HG02588 (cell line): ENCODE data around the gene SPAG16.

Experiments
- ATAC-seq: cut with Tn5 transposase; IDR thresholded peaks from one replicate; pipeline ENCODE4 v1.9.1; 2021; ENCODE audit warnings: mild to moderate bottlenecking, moderate library complexity; ENCODE audit not compliant: unreplicated experiment

SPAG16 gene

DNA sequence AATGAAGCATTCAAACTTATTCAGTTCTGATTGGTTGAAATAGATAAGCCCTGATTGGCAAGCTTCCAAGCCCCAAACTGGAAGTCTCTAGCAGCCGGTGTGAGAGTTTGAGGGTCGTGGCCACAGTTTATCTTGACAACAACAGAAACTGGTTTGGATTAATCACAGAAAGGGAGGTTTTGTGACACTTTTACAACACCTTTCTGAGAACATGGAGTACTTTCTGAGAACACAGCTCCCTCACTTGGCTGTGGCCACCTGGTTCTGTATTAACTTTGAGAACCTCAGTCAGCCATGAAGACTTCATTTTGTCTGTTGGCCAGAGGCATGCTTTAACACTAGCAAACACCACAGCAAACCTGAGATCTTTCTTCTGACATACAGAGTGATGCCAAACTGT, 845.9 kb downstream of the SPAG16 start:
- ATAC-seq = no peak

DNA sequence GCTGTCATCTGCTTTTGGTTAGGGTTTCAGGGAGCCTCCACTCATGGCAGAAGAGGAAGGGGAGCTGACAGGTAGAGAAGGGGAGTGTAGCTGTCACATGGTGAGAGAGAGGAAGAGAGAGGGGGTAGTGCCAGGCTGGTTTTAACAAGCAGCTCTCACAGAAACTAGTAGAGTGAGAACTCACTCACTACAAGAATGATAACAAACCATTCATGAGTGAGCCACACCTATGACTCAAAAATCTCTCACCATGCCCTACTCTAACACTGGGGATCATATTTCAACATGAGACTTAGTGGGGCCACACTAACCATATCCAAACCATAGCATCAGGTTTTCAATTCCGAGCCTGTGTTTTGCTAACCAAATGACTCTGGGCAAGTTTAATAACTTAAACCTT, 851.7 kb downstream of the SPAG16 start:
- ATAC-seq = no peak

DNA sequence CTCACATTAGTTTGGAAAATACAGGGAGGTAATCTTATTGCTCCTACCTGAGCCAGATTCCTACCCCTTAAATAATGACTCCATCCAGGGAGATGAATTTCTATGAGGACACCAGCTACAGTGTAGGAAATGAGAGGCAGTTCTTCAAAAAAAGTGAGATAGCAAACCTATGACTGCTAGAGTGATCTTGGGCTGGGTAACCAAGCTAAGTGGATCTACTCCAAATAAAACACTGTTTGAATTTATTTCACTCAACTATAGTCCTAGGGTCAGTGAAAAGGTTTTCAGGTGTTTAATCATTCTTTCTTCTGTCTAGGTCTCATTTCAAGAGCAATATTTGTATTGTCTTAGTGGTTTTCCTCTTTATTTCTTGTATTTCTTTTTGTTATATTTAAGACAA, 854.5 kb downstream of the SPAG16 start:
- ATAC-seq = no peak

DNA sequence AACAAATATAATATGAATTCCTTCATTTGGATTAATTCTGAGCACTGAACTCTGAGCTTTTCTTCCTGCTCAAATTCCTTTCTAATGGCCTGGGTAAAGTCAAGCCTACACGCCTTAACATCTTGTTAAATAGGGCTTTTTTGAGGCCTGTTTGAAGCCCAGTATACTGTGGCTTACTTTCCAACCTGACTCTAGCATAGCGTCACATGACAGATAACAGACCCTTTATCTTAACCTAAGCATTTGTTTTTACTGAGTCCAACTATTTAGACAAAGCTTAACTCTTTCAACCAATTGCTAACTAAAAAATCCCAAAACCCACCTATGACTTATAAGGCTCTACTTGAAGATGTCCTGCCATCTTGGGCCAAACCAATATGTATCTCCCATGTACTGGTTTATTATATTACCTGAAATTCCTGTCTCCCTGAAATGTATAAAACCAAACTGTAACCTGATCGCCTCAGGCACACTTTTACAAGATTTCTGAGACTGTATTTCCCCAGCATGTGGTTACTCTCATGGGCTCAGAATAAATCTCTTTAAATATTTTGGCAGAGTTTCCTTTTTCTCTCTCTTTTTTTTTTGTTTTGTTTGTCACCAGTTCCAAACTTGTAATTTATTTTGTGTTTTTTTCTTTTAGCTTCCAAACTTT, 855.5 kb downstream of the SPAG16 start:
- ATAC-seq = no peak

DNA sequence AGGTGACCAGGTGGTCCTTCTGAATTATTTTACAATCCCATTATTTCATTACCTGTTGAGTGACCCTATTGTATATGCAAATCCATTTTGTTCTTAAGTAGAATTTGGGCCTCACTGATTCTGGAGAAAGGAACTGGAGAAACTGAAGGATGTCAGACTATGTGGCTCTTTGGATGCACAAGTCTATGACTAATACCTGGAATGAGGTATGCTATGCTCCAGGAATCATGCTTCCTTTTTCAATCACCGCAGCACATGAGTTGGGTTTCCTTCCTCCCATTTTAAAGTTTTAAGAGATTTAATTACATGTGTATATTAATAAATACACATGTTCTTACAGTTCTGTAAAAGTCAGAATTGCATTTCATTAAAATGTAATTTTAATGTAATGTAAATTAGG, 872.7 kb downstream of the SPAG16 start:
- ATAC-seq = no peak

DNA sequence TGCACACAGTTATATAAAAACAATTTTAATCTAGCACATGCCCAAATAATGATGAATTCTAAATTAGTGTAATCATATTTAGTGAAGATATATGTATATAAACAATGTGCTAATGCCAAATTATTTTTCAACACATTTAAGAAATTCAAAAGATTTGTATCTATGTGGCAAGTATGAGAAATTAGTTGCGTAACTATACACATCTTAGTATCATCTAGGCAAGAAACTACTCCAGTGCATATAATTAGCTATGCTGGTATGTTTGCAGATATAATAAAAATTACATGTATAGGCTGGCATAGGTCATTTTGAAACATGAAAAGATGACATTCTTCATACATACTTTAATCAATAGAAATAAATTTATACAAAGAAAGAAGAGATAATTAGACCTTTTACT, 874.6 kb downstream of the SPAG16 start:
- no peak for ATAC-seq

DNA sequence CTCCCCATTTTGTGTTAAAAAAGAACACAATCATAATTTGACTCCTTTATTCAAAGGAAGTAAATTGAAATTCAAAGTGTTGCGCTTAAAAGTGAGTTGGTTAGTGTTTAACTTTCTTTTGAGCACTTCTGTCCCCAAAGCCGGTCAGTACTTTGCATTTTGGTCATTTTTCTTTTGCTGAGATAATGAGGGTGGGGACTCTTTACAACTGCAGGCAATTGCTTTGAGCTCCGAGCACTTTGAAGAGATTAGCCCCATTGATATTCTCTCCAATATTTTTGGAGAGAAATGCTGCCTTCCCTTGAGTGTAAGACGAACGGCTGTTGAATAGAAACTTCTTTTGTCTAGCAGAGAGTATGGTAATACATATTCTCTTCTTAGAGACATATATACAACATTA, 885.0 kb downstream of the SPAG16 start:
- no peak for ATAC-seq

DNA sequence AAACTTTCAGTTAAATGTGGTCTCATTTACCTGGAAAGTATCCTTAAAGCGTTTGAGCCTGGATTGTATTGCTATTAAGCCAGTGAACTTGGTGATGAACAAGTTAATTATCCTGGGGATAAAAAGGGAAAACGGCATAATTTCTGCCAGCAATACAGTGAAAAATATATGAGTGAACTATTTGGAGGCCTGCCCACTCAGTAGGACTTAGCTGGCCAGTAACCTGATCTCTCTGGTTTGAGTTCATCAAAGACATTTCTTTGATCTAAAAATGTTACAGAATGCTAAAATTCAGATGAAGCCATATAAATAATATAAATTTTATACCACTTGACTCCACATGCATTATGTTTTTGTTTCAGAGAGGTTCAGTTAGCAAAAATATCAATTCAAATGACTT, 885.5 kb downstream of the SPAG16 start:
- ATAC-seq = no peak

DNA sequence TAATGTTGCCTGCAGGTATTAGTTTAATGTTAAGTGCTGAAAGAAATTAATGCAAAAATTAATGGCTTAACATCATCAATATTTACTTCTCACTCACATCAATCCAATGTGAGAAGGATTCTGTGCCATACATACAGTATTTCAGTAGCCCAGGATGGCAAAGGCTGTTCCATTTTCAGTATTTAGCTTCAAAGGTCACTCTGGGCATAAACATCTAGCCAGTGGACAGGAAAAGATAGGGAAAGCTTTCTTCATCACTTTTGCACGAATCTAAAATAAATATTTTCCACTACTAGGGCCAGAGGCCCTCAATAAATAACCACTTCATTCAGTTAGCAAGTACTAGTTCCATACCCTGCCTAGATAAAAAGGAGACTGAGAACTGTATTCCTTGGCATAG, 890.3 kb downstream of the SPAG16 start:
- ATAC-seq = no peak

DNA sequence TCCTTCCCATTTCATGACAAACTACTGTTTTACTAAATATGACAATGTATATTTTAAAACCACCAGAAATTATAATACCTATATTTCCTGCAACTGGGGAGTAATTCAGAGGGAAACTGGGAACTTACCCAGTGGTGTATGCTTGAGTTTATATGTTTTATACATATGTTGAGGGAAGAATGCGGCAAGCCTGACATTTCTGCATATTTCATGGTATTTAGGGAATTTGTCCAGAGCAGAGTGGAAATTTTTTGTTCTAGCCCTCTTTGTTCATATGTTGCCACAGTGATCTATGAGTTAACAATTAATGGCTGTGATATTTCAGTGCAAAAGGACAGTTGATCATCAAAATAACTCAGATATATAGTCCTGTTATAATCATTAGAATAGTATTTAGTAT, 895.8 kb downstream of the SPAG16 start:
- no peak for ATAC-seq

DNA sequence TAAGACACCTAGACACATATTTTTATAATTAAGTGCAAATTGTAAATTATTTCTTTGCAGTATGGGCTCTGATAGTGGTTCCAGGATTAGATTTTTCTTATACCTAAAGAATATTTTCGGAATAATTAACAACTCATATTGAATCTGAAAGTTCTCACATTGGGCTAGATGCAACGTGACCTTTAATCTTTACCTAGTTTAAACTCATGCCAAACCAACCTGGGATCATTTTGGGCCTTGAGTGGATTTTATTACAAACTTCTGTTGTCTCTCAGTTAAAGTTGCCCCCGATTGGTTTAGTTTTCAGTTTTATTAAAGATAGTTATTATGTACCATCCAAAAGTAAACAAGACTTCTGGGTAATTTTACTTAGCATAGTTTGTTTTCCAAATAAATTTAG, 896.4 kb downstream of the SPAG16 start:
- ATAC-seq = no peak

DNA sequence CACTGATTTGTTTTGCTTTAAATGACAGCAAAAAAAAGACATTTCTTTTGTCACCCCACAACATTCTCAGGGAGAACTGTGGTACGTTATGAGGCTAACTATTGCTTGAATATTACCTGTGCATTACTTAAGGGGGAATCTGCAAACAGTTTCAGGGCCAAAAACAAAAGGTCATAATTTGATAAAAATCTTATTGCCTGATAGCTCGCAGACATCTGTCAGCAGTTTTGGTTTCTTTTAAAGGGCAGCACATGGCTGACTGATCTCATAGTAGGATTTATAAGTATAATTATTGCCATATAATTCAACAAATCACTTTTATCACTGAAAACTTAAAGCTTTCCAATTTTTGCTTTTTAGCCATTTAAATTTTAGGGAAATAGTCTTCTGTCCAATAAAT, 900.2 kb downstream of the SPAG16 start:
- no peak for ATAC-seq

DNA sequence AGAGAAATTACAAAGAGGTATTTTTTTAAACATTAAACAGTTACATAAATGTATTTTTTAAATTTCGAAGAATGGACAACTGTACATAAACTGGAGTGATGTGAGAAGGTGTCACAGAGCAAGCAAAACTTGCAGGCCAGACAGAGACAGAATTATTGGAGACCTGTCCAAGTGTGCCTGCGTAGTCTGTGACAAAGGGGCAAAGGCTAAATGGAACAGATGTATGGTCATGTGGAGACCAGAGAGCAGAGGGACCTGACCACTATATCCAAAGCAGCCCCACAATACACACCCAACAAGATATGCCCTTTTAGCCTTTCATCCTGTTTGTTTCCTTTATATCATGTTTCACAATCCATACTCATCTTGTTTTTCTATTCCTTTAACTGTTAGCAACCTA, 901.3 kb downstream of the SPAG16 start:
- no peak for ATAC-seq

DNA sequence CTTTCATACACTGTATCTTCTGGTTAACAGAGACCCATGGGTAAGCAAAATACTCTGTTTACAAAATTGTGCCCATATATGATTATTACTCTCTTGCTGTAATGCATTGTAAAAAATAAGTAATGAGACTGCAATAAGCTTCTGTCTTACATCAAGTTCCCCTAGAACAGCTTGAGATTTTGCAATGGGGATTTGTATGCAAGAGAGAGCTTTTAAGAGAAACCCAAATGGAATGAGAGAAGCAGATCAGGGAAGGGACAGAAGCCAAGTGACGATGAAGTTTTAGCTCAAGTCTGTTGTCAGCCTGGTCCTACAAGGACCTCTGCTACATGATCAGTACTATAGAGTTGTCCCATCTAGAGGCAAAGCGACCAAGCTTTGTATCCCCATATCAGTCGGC, 908.4 kb downstream of the SPAG16 start:
- ATAC-seq = no peak

DNA sequence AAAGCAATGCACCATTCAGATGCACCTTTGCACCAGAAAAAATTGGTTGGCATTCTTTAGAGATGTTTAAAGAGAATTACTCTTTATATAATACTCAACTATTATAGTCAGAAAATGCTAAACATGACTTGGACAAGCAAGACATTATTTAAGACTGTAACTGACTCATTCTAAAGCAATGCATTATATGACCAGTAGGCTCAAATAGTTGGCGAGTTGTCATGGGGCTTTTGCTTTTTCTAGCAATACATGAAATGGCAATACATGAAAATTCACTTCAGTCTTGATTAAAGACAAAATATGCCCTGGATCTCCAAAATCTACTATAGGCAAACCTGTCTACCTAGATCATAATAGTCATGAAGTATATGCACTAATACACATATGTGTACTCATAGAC, 909.7 kb downstream of the SPAG16 start:
- no peak for ATAC-seq

DNA sequence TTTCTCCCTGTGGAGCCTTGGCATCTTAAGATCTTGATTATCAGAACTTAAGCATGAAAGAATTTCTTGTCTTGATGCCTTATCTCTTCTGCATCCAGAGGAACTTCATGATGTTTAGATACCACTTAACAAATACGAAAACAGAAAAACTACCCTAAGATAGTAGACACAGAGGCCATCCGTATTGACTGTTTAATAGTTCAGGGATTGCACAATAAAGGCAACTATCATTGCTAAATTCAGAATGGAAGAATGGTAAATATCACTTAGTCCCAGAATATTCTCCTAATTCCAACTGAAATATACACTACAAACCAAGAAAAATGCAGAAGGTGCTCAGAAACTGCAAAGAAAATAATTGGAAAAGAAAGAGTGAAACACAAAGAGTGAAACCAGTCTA, 912.0 kb downstream of the SPAG16 start:
- ATAC-seq = no peak

DNA sequence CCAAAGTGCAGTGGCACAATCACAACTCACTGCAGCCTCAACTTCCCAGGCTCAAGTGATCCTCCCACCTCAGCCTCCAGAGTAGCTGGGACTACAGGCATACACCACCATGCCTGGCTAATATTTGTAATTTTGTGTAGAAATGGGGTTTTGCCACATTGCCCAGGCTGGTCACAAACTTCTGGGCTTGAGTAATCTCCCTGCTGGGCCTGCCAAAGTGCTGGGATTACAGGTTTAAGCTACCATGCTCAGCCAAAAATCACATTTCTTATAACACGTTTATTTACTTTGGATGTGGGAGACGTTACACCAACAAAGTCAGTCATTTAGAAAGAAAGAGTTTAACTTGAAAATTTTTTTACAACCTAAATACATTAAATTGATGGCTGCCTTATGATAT, 917.6 kb downstream of the SPAG16 start:
- ATAC-seq = no peak

DNA sequence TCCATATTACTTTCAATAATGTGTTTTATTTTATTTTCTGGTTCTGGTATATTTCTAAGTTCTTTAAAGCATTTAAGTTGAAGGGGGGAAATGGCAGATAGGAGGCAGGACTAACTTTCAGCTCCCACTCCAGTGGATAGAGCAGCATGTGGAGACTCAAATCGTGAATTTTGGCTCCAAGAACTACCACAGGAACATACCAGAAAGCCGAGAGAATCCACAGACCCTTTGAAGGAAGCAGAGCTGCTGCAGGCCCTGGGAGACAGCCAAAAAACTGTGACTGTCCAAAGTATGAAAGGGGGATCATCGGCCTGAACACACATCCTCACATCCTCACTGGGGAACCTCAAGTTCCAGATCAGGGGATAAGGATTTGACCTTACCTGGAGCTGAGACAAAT, 919.0 kb downstream of the SPAG16 start:
- ATAC-seq = no peak

DNA sequence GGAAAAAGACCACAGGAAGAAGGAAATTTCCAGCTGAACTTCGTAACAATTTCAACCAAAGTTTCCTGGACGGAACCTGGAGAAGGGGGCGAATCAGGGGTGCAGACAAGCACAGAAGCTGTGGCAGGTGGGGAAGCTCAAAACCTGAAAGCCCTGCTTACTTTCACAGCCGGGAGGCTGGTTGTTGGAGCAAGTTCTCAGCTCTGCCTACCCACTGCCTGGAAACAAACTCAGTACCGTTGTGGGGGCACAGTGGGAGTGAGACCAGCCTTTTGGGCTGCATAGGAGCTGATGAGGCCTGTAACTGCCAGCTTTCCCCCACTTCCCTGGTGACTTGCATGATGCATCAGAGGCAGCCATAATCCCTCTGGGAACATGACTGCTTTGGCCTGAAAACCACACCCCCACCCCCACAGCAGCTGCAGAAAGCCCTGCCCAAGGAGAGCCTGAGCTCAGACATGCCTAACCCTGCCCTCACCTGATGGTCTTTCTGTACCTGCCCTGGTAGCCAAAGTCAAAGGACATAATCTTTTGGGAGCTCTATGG, 919.6 kb downstream of the SPAG16 start:
- no peak for ATAC-seq

DNA sequence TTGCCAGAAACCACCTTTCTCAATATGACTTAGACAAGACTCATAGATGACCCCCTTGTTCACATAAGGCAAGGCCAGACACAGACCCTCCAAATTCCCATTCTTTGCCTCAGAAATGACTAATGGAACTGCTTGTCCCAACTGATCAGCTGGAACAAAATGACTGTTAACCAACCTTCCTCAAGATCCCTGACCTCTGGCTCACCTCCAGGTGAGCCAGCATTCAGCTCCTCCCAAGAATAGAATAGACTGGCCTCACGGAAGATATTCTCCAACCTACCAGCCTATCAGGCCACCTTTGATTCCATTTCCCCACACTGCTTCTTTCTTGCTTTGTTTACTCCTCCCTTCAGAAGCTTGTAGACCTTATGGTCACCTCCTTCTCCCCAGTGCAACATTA, 930.8 kb downstream of the SPAG16 start:
- no peak for ATAC-seq

DNA sequence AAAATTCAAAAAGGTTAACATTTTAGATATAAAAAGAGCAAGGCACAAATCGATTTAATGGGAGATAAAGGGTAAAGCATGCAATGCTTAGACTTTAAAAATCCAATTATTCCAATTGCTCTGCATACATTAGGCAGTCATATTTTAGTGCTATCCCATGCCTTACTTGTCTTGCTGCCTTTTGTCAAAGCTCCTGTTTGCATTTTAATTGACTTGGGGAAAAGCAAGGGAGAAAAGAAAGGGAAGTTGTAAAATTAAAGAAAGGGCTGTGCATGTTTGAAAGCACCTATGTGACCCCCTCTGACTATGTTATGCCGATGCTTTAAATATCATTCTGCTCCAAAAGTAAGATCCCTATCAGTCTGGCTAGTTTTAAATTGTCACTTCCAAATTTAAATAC, 932.9 kb downstream of the SPAG16 start:
- no peak for ATAC-seq

DNA sequence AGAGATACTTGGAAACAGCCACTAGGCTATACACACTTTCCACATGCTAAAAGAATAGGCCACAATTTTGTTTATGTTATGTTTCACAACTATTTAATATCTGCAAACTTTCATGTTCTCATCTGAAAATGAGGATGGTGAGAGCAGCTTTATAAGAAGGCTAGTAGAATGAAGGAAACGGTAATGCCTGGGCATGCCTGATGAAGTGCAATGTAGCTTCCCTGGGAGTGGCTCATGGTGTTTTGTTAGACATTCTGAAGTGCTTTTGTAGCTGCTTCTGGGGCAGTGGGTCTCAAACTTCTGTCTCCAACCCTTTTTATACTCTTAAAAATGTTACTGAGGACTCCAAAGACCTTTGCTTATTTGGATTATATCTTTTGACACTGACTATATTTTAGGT, 933.3 kb downstream of the SPAG16 start:
- no peak for ATAC-seq

DNA sequence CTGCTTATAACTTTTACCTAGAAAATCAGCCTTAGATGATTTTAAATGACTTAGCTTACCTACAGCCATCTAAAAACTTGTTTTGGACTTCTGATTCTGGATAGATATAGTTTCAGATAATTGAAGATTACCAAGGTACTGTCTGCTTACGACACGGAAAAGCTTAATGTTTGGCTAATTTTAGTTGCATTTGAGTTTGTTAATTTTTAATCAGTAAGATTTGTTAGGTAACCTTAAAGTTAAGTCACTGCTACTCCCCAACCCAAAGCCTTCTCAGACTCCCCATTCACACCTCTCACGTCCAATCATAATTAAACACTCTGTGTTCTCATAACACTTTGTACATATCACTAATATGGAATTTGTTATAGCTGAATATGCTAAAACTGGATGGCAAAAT, 936.0 kb downstream of the SPAG16 start:
- no peak for ATAC-seq
